NCI-H524 treated with DMSO at 0.1 percent for 48 hours (cell line): ENCODE data around the gene SUGCT.

ENCODE experiments used
- DNase-seq: peaks from one replicate; lab custom pipeline; 2025; lab: John Stamatoyannopoulos, UW

The SUGCT gene

GRCh38 chr7:40726559-40726958 lies 591.8 kb downstream of the SUGCT start:
- DNase-seq, result no peak

GRCh38 chr7:40733114-40733513 lies 598.3 kb downstream of the SUGCT start:
- DNase-seq, result no peak

GRCh38 chr7:40733578-40733977 lies 598.8 kb downstream of the SUGCT start:
- no peak for DNase-seq

GRCh38 chr7:40739257-40739656 lies 604.5 kb downstream of the SUGCT start:
- DNase-seq, result no peak

- DNase-seq, result no peak
Measured at GRCh38 chr7:40742270-40742669, 607.5 kb downstream of the SUGCT start.

- DNase-seq, result no peak
Measured at GRCh38 chr7:40746841-40747556, 612.2 kb downstream of the SUGCT start.

GRCh38 chr7:40747856-40748255 lies 613.1 kb downstream of the SUGCT start:
- no peak for DNase-seq

- DNase-seq, result no peak
Measured at GRCh38 chr7:40749877-40750276, 615.1 kb downstream of the SUGCT start.

GRCh38 chr7:40753455-40753854 lies 618.6 kb downstream of the SUGCT start:
- no peak for DNase-seq

GRCh38 chr7:40755438-40755837 lies 620.6 kb downstream of the SUGCT start:
- DNase-seq, result no peak

- DNase-seq, result no peak
Measured at GRCh38 chr7:40757109-40757508, 622.3 kb downstream of the SUGCT start.

GRCh38 chr7:40758590-40758989 lies 623.8 kb downstream of the SUGCT start:
- no peak for DNase-seq

GRCh38 chr7:40760293-40760964 lies 625.6 kb downstream of the SUGCT start:
- DNase-seq, result no peak

- no peak for DNase-seq
Measured at GRCh38 chr7:40760987-40761386, 626.2 kb downstream of the SUGCT start.

- DNase-seq, result no peak
Measured at GRCh38 chr7:40761762-40762560, 627.2 kb downstream of the SUGCT start.

GRCh38 chr7:40763319-40764287 lies 628.8 kb downstream of the SUGCT start:
- DNase-seq, result no peak

GRCh38 chr7:40765639-40766038 lies 630.8 kb downstream of the SUGCT start:
- no peak for DNase-seq

- DNase-seq, result no peak
Measured at GRCh38 chr7:40772096-40772495, 637.3 kb downstream of the SUGCT start.

- no peak for DNase-seq
Measured at GRCh38 chr7:40773656-40774055, 638.9 kb downstream of the SUGCT start.

GRCh38 chr7:40775877-40776276 lies 641.1 kb downstream of the SUGCT start:
- no peak for DNase-seq

- no peak for DNase-seq
Measured at GRCh38 chr7:40777730-40778312, 643.0 kb downstream of the SUGCT start.
